GM23338 (cell line): ENCODE results near the gene INPP4B. TPM values are rescaled to one million over a fixed set of nuclear protein-coding genes. Genes with fewer than 3 reads are reported as not detected.

ENCODE experiments used
- ATAC-seq: fragments of 200-7000 bp; cut with Tn5 transposase; 3 replicates; pipeline ENCODE4 v1.9.1; 2020
- DNase-seq: peaks from one replicate; pipeline ENCODE4 v3.0.0-alpha.2; 2015; ENCODE audit warnings: low spot score
- H2AFZ ChIP-seq: fragments of 200-600 bp; sonication (generic); 2 replicates; pipeline ENCODE4 v1.8.0; 2016; ENCODE audit warnings: antibody characterized with exemption, mild to moderate bottlenecking, moderate library complexity
- H3F3A ChIP-seq: fragments of 200-600 bp; sonication (generic); replicated peaks from 2 replicates; pipeline ENCODE4 v1.8.0; 2017; ENCODE audit warnings: antibody characterized with exemption, mixed run types, low read depth
- H3K27ac ChIP-seq: fragments of 200-600 bp; sonication (generic); 2 replicates; pipeline ENCODE4 v1.6.1; 2016; ENCODE audit warnings: low read depth
- H3K27me3 ChIP-seq: fragments of 200-600 bp; sonication (generic); 2 replicates; pipeline ENCODE4 v1.8.0; 2016; ENCODE audit warnings: mild to moderate bottlenecking, mixed run types, moderate library complexity; ENCODE audit not compliant: insufficient read depth
- H3K36me3 ChIP-seq: fragments of 200-600 bp; sonication (generic); 2 replicates; pipeline ENCODE4 v1.8.0; 2016; ENCODE audit warnings: mild to moderate bottlenecking; ENCODE audit not compliant: insufficient read depth
- H3K4me1 ChIP-seq: fragments of 200-600 bp; sonication (generic); 2 replicates; pipeline ENCODE4 v1.8.0; 2016; ENCODE audit warnings: mild to moderate bottlenecking, moderate library complexity; ENCODE audit not compliant: insufficient read depth
- H3K4me2 ChIP-seq: fragments of 200-600 bp; sonication (generic); 2 replicates; pipeline ENCODE4 v1.7.1; 2017; ENCODE audit warnings: mixed run types
- H3K4me3 ChIP-seq: fragments of 200-600 bp; sonication (generic); 2 replicates; pipeline ENCODE4 v1.6.1; 2016; ENCODE audit warnings: mixed run types
- H3K79me2 ChIP-seq: fragments of 200-600 bp; sonication (generic); replicated peaks from 2 replicates; pipeline ENCODE4 v1.8.0; 2017; ENCODE audit warnings: mild to moderate bottlenecking; ENCODE audit not compliant: insufficient read depth
- H3K9me2 ChIP-seq: fragments of 200-600 bp; sonication (generic); 2 replicates; pipeline ENCODE4 v1.8.0; 2017; ENCODE audit not compliant: insufficient read depth
- H4K20me1 ChIP-seq: fragments of 200-600 bp; sonication (generic); replicated peaks from 2 replicates; pipeline ENCODE4 v1.8.0; 2017; ENCODE audit warnings: mild to moderate bottlenecking; ENCODE audit not compliant: insufficient read depth
- H3K27ac Mint-ChIP-seq: 2 replicates; pipeline ENCODE4 v1.8.0; 2020; ENCODE audit warnings: inconsistent platforms, mild to moderate bottlenecking, moderate library complexity, mixed read lengths
- H3K27me3 Mint-ChIP-seq: 3 replicates; pipeline ENCODE4 v1.8.0; 2022; ENCODE audit warnings: low read depth, mild to moderate bottlenecking, moderate library complexity, mixed read lengths, inconsistent platforms; ENCODE audit not compliant: insufficient read depth, poor library complexity
- H3K36me3 Mint-ChIP-seq: 3 replicates; pipeline ENCODE4 v1.8.0; 2021; ENCODE audit warnings: low read depth, mild to moderate bottlenecking, inconsistent platforms, moderate library complexity, mixed read lengths
- H3K4me1 Mint-ChIP-seq: 3 replicates; pipeline ENCODE4 v1.8.0; 2020; ENCODE audit warnings: mild to moderate bottlenecking, inconsistent platforms, mixed read lengths
- H3K4me3 Mint-ChIP-seq: 3 replicates; pipeline ENCODE4 v1.8.0; 2021; ENCODE audit warnings: moderate library complexity, mild to moderate bottlenecking, inconsistent platforms, mixed read lengths
- H3K9me3 Mint-ChIP-seq: 3 replicates; pipeline ENCODE4 v1.8.0; 2020; ENCODE audit warnings: moderate library complexity, mild to moderate bottlenecking, inconsistent platforms, mixed read lengths
- ETS1 ChIP-seq: IDR thresholded peaks from 2 replicates; pipeline ENCODE4 v1.6.1; 2016; ENCODE audit warnings: antibody characterized with exemption
- EZH2phosphoT487 ChIP-seq: fragments of 200-600 bp; sonication (generic); IDR thresholded peaks from one replicate; pipeline ENCODE4 v1.8.1; 2018; ENCODE audit warnings: antibody characterized with exemption; ENCODE audit not compliant: unreplicated experiment
- JUNB ChIP-seq: IDR thresholded peaks from one replicate; pipeline ENCODE4 v1.6.1; 2016; ENCODE audit warnings: antibody characterized with exemption; ENCODE audit not compliant: unreplicated experiment
- NANOG ChIP-seq: IDR thresholded peaks from 2 replicates; pipeline ENCODE4 v1.6.1; 2016; ENCODE audit warnings: antibody characterized with exemption, borderline replicate concordance
- POLR2AphosphoS5 ChIP-seq: IDR thresholded peaks from 2 replicates; pipeline ENCODE4 v1.6.1; 2016; ENCODE audit warnings: antibody characterized with exemption, low read depth
- REST ChIP-seq: IDR thresholded peaks from one replicate; pipeline ENCODE4 v1.6.1; 2018; ENCODE audit warnings: antibody characterized with exemption; ENCODE audit not compliant: unreplicated experiment
- STAT1 ChIP-seq: IDR thresholded peaks from one replicate; pipeline ENCODE4 v1.6.1; 2016; ENCODE audit warnings: antibody characterized with exemption; ENCODE audit not compliant: unreplicated experiment
- ZNF114 ChIP-seq: fragments of 250-450 bp; sonication (Bioruptor Pico); IDR thresholded peaks from 2 replicates; pipeline ENCODE4 v1.5.0; 2020; ENCODE audit warnings: mild to moderate bottlenecking, moderate library complexity
- polyA plus RNA-seq: library from polyadenylated mRNA; unstranded; fragments of >200 nt; fragmentation: Nextera tagmentation; extraction: Ambion mirVana; gene quantifications from 2 replicates; pipeline ENCODE4 v1.2.1, GENCODE V29; 2016
- total RNA-seq: library from RNA; depleted of rRNA; stranded (reverse); fragments of >200 nt; shearing (Covaris generic); gene quantifications from 2 replicates; pipeline ENCODE4 v1.2.3, GENCODE V29; 2014
- TF ChIP-seq, protein P1 (sequence below), 2 experiments: fragments of 200-600 bp in 1 of 2; sonication (generic) in 1 of 2; conservative IDR thresholded peaks; 2 replicates each; pipeline versions ENCODE4 v1.5.1 to v1.6.1; 2016 to 2017; ENCODE audit warnings: antibody characterized with exemption in 2 of 2, low read depth in 2 of 2, mild to moderate bottlenecking in 2 of 2, moderate library complexity in 1 of 2
- TF ChIP-seq, protein P2 (sequence below): fragments of 250-450 bp; sonication (Bioruptor Pico); IDR thresholded peaks from 2 replicates; pipeline ENCODE4 v1.5.0; 2020; ENCODE audit warnings: mild to moderate bottlenecking, moderate library complexity

Gene INPP4B
- total and polyA plus RNA-seq, 2 experiments from 2014 or later, result 0.11 to 0.14 TPM

DNA sequence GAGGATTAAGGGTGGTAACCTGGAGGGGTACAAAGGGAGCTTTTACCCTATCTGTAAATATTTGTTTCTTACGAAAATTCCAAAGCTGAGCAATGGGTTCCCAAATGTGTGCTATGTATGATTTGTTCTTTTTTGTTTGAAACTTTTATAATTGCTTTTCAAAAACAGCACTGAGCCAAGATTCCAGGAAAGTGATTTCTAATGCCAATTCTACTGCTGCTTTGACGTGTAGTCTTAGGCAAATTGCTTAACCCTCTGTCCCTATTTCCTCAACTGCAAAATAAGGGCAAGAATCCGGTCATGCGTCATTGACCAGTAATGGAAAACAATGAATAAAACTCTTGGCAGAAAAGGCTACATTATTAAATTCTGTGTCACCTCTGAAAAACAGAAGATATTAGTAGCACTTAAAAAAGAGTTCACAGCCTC is 755.0 kb downstream of the INPP4B start:
- Histone ChIP-seq H3K36me3 (no peaks in the 10 kb centered on the region), H3K4me3 (no peak overlapping the region), H3K9me2 (no peaks in the 10 kb centered on the region), H3K27me3 (no peaks in the 10 kb centered on the region), H4K20me1 (no peaks in the 10 kb centered on the region), H3K4me2 (no peak overlapping the region), H3F3A (no peaks in the 10 kb centered on the region), H3K79me2 (no peaks in the 10 kb centered on the region), H3K4me1 (no peaks in the 10 kb centered on the region), H2AFZ (no peak overlapping the region), H3K27ac (no peak overlapping the region)
- Mint-ChIP-seq H3K4me1 (no peaks in the 10 kb centered on the region), H3K4me3 (no peak overlapping the region), H3K27me3 (no peaks in the 10 kb centered on the region), H3K27ac (no peak overlapping the region), H3K36me3 (no peaks in the 10 kb centered on the region), H3K9me3 (no peaks in the 10 kb centered on the region)
- TF ChIP-seq STAT1 (no peak), NANOG (no peak), ZNF114 (no peak), ETS1 (no peak), EZH2phosphoT487 (no peak), JUNB (no peak)
- TF ChIP-seq, protein P1, sequence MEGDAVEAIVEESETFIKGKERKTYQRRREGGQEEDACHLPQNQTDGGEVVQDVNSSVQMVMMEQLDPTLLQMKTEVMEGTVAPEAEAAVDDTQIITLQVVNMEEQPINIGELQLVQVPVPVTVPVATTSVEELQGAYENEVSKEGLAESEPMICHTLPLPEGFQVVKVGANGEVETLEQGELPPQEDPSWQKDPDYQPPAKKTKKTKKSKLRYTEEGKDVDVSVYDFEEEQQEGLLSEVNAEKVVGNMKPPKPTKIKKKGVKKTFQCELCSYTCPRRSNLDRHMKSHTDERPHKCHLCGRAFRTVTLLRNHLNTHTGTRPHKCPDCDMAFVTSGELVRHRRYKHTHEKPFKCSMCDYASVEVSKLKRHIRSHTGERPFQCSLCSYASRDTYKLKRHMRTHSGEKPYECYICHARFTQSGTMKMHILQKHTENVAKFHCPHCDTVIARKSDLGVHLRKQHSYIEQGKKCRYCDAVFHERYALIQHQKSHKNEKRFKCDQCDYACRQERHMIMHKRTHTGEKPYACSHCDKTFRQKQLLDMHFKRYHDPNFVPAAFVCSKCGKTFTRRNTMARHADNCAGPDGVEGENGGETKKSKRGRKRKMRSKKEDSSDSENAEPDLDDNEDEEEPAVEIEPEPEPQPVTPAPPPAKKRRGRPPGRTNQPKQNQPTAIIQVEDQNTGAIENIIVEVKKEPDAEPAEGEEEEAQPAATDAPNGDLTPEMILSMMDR (conservative IDR thresholded peaks at IDR 0.05; ENCODE audit: low read depth in 2 of 2), result no peak
- DNase-seq, result no peak
- no peak for ATAC-seq

- H3K9me2 ChIP-seq, result no peaks in the 10 kb centered on the region
- H3K9me3 Mint-ChIP-seq, result no peaks in the 10 kb centered on the region
- no peak overlapping the region for H2AFZ ChIP-seq
- no peak overlapping the region for H3K27ac Mint-ChIP-seq
- H3K27me3 Mint-ChIP-seq, result no peaks in the 10 kb centered on the region
- no peaks in the 10 kb centered on the region for H3K79me2 ChIP-seq
- H3K4me2 ChIP-seq, result no peak overlapping the region
- H3K4me1 ChIP-seq, result no peaks in the 10 kb centered on the region
- no peak overlapping the region for H3K27ac ChIP-seq
- no peaks in the 10 kb centered on the region for H3K36me3 Mint-ChIP-seq
- DNase-seq (no peak), ATAC-seq (no peak)
- H3K4me3 ChIP-seq, result no peak overlapping the region
- no peaks in the 10 kb centered on the region for H4K20me1 ChIP-seq
- no peaks in the 10 kb centered on the region for H3K36me3 ChIP-seq
- no peak overlapping the region for H3K4me3 Mint-ChIP-seq
- no peaks in the 10 kb centered on the region for H3F3A ChIP-seq
- H3K27me3 ChIP-seq, result no peaks in the 10 kb centered on the region
- no peaks in the 10 kb centered on the region for H3K4me1 Mint-ChIP-seq
- TF ChIP-seq POLR2AphosphoS5 (no peak), NANOG (no peak), REST (no peak), JUNB (no peak), STAT1 (no peak)
- TF ChIP-seq, protein P2, sequence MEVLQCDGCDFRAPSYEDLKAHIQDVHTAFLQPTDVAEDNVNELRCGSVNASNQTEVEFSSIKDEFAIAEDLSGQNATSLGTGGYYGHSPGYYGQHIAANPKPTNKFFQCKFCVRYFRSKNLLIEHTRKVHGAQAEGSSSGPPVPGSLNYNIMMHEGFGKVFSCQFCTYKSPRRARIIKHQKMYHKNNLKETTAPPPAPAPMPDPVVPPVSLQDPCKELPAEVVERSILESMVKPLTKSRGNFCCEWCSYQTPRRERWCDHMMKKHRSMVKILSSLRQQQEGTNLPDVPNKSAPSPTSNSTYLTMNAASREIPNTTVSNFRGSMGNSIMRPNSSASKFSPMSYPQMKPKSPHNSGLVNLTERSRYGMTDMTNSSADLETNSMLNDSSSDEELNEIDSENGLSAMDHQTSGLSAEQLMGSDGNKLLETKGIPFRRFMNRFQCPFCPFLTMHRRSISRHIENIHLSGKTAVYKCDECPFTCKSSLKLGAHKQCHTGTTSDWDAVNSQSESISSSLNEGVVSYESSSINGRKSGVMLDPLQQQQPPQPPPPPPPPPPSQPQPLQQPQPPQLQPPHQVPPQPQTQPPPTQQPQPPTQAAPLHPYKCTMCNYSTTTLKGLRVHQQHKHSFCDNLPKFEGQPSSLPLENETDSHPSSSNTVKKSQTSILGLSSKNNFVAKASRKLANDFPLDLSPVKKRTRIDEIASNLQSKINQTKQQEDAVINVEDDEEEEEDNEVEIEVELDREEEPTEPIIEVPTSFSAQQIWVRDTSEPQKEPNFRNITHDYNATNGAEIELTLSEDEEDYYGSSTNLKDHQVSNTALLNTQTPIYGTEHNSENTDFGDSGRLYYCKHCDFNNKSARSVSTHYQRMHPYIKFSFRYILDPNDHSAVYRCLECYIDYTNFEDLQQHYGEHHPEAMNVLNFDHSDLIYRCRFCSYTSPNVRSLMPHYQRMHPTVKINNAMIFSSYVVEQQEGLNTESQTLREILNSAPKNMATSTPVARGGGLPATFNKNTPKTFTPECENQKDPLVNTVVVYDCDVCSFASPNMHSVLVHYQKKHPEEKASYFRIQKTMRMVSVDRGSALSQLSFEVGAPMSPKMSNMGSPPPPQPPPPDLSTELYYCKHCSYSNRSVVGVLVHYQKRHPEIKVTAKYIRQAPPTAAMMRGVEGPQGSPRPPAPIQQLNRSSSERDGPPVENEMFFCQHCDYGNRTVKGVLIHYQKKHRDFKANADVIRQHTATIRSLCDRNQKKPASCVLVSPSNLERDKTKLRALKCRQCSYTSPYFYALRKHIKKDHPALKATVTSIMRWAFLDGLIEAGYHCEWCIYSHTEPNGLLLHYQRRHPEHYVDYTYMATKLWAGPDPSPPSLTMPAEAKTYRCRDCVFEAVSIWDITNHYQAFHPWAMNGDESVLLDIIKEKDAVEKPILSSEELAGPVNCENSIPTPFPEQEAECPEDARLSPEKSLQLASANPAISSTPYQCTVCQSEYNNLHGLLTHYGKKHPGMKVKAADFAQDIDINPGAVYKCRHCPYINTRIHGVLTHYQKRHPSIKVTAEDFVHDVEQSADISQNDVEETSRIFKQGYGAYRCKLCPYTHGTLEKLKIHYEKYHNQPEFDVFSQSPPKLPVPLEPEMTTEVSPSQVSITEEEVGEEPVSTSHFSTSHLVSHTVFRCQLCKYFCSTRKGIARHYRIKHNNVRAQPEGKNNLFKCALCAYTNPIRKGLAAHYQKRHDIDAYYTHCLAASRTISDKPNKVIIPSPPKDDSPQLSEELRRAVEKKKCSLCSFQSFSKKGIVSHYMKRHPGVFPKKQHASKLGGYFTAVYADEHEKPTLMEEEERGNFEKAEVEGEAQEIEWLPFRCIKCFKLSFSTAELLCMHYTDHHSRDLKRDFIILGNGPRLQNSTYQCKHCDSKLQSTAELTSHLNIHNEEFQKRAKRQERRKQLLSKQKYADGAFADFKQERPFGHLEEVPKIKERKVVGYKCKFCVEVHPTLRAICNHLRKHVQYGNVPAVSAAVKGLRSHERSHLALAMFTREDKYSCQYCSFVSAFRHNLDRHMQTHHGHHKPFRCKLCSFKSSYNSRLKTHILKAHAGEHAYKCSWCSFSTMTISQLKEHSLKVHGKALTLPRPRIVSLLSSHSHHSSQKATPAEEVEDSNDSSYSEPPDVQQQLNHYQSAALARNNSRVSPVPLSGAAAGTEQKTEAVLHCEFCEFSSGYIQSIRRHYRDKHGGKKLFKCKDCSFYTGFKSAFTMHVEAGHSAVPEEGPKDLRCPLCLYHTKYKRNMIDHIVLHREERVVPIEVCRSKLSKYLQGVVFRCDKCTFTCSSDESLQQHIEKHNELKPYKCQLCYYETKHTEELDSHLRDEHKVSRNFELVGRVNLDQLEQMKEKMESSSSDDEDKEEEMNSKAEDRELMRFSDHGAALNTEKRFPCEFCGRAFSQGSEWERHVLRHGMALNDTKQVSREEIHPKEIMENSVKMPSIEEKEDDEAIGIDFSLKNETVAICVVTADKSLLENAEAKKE (CRISPR knock-in tag), result no peak
These were observed 757.2 kb downstream of the INPP4B start for GRCh38 chr4:142088906-142089305.
